ENCODE data around the gene CEP152. TPM values are rescaled to one million over a fixed set of nuclear protein-coding genes. Genes with fewer than 3 reads are reported as not detected.

CEP152 gene
- total and polyA plus RNA-seq, 9 of the 15 experiments (the other 6 are each of a cell fraction or from before 2014, with no cell fraction given) = 9.9 to 43.0 (median 23.6) TPM

DNA sequence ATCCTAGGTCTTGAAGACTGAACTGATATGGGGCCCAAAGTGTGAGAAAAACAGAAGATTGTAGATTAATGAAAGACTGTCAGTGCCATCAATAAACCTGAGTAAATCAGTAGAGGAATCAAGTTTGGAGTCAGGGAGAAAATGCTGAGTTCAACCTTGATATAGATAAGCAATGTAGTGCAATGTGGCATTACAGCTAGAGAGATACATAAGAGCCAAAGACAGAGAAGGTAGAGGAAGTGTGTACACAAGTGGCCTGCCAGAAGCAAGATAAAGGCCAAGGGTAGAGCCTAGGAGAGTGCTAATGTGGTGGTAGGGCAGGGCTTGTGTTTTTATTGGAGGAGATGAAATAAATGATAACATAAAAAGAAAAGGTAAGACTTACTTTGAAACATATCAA, 41.1 kb upstream of the CEP152 start (continued):
- TF ChIP-seq, protein P1, sequence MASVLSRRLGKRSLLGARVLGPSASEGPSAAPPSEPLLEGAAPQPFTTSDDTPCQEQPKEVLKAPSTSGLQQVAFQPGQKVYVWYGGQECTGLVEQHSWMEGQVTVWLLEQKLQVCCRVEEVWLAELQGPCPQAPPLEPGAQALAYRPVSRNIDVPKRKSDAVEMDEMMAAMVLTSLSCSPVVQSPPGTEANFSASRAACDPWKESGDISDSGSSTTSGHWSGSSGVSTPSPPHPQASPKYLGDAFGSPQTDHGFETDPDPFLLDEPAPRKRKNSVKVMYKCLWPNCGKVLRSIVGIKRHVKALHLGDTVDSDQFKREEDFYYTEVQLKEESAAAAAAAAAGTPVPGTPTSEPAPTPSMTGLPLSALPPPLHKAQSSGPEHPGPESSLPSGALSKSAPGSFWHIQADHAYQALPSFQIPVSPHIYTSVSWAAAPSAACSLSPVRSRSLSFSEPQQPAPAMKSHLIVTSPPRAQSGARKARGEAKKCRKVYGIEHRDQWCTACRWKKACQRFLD (CRISPR knock-in tag; IDR thresholded peaks at IDR 0.05) = no peak
- TF ChIP-seq DPF2 (IDR thresholded peaks at IDR 0.05) (peak; percentile 96), SRSF3 (IDR thresholded peaks at IDR 0.05; ENCODE audit: insufficient read depth, low read length) (no peak), TAL1 (IDR thresholded peaks at IDR 0.05) (peak; percentile 93), ZNF133 (CRISPR knock-in tag; IDR thresholded peaks at IDR 0.05) (no peak), ZZZ3 (IDR thresholded peaks at IDR 0.05) (no peak), FUS (optimal IDR thresholded peaks at IDR 0.05; ENCODE audit: low read depth, low read length) (no peak), IRF2 (CRISPR knock-in tag; IDR thresholded peaks at IDR 0.05) (no peak), ZFX (CRISPR knock-in tag; IDR thresholded peaks at IDR 0.05) (no peak), CBFA2T3 (IDR thresholded peaks at IDR 0.05) (peak; percentile 93)
- TF ChIP-seq, protein P2, sequence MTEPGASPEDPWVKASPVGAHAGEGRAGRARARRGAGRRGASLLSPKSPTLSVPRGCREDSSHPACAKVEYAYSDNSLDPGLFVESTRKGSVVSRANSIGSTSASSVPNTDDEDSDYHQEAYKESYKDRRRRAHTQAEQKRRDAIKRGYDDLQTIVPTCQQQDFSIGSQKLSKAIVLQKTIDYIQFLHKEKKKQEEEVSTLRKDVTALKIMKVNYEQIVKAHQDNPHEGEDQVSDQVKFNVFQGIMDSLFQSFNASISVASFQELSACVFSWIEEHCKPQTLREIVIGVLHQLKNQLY (CRISPR knock-in tag; conservative IDR thresholded peaks at IDR 0.05) = no peak
- TF ChIP-seq, protein P3, sequence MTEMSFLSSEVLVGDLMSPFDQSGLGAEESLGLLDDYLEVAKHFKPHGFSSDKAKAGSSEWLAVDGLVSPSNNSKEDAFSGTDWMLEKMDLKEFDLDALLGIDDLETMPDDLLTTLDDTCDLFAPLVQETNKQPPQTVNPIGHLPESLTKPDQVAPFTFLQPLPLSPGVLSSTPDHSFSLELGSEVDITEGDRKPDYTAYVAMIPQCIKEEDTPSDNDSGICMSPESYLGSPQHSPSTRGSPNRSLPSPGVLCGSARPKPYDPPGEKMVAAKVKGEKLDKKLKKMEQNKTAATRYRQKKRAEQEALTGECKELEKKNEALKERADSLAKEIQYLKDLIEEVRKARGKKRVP (CRISPR knock-in tag; IDR thresholded peaks at IDR 0.05) = no peak
- TF ChIP-seq, protein P4, sequence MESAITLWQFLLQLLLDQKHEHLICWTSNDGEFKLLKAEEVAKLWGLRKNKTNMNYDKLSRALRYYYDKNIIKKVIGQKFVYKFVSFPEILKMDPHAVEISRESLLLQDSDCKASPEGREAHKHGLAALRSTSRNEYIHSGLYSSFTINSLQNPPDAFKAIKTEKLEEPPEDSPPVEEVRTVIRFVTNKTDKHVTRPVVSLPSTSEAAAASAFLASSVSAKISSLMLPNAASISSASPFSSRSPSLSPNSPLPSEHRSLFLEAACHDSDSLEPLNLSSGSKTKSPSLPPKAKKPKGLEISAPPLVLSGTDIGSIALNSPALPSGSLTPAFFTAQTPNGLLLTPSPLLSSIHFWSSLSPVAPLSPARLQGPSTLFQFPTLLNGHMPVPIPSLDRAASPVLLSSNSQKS (CRISPR knock-in tag; IDR thresholded peaks at IDR 0.05) = no peak
- TF ChIP-seq, protein P5, sequence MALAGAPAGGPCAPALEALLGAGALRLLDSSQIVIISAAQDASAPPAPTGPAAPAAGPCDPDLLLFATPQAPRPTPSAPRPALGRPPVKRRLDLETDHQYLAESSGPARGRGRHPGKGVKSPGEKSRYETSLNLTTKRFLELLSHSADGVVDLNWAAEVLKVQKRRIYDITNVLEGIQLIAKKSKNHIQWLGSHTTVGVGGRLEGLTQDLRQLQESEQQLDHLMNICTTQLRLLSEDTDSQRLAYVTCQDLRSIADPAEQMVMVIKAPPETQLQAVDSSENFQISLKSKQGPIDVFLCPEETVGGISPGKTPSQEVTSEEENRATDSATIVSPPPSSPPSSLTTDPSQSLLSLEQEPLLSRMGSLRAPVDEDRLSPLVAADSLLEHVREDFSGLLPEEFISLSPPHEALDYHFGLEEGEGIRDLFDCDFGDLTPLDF (CRISPR knock-in tag; IDR thresholded peaks at IDR 0.05) = no peak
- TF ChIP-seq, protein P6, sequence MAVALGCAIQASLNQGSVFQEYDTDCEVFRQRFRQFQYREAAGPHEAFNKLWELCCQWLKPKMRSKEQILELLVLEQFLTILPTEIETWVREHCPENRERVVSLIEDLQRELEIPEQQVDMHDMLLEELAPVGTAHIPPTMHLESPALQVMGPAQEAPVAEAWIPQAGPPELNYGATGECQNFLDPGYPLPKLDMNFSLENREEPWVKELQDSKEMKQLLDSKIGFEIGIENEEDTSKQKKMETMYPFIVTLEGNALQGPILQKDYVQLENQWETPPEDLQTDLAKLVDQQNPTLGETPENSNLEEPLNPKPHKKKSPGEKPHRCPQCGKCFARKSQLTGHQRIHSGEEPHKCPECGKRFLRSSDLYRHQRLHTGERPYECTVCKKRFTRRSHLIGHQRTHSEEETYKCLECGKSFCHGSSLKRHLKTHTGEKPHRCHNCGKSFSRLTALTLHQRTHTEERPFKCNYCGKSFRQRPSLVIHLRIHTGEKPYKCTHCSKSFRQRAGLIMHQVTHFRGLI (CRISPR knock-in tag; IDR thresholded peaks at IDR 0.05) = no peak
